ENCODE measurements around the gene CDK7.
"Not testable (repeated sequence)": the region's sequence is repeated elsewhere in the genome, so short reads cannot be mapped to it uniquely, and the experiment has no call there.

GRCh38 chr5:69255940-69256339, 21.3 kb downstream of the CDK7 start:
- TF ChIP-seq TAF1, POLR2AphosphoS5 (IDR thresholded peaks at IDR 0.05; ENCODE audit: low read depth, low read length): not testable (repeated sequence)
